ENCODE results near the gene ZFPM1.

GRCh38 chr16:88453611-88454522 is 787 bp downstream of the ZFPM1 start:
- TF ChIP-seq REST (IDR thresholded peaks at IDR 0.05; ENCODE audit: unreplicated experiment) (no peak), CTCF (conservative IDR thresholded peaks at IDR 0.05; ENCODE audit: low read depth in 2 of 2) (no peak), POLR2AphosphoS5 (IDR thresholded peaks at IDR 0.05; ENCODE audit: low read depth) (no peak)

All from GM23338 (cell line).